ENCODE results near the gene LRMDA. TPM values are rescaled to one million over a fixed set of nuclear protein-coding genes. Genes with fewer than 3 reads are reported as not detected.

The LRMDA gene
- total RNA-seq, 4 donors from 2014 or later, result 12.0 to 15.9 (median 13.9) TPM

DNA sequence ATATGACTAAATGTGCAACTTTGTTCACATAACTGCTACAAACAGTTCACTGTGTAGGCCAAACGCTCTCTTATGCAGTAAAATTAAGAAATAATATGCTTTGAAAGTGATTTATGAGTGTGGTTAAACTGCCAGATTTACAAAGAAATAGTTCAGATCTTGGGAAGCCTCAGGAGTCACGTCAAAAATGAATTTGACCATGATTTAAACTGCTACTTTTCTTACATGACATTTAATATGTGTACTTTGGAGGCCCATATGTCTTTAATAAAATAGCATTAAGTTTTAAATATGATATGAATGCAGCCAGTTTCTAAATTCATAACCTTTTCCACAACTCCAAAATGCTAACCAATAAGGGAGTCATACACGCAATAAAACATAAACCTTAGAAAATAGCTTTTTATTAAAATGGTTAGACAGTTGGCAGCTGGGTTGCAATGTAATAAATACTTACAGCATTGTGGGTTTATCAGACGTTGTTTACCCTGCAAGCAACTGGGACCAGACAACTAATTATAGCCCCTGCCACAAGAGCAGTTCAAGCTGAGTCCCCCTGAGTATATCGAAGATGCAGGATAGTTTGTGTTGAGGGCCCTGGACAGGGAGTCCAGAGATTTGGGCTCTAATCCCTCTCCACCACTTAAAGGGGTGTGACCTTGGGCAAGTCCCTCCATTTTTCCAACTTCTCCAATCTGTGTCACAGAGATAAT, 640.4 kb downstream of the LRMDA start:
- DNase-seq (ENCODE audit: low spot score), result no peak

DNA sequence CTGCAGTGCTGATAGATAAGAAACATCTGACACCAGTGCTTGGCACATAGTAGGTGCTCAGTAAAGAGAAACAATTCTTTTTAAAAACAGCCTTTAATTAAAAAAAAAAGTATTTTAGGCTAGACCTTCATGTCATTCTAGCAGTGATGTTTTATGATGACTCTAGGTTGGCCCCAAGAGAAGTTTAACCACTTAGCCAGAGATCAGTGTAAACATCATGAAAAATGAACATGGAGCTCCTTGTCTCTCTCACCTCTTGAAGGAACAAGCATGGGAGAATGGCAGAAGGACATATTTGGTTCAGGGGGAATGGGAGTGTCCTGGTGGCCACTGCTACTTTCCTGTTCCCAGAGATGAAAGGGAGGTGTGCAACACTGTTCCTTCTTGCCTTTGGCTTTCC, 641.0 kb downstream of the LRMDA start:
- TF ChIP-seq, protein P1, sequence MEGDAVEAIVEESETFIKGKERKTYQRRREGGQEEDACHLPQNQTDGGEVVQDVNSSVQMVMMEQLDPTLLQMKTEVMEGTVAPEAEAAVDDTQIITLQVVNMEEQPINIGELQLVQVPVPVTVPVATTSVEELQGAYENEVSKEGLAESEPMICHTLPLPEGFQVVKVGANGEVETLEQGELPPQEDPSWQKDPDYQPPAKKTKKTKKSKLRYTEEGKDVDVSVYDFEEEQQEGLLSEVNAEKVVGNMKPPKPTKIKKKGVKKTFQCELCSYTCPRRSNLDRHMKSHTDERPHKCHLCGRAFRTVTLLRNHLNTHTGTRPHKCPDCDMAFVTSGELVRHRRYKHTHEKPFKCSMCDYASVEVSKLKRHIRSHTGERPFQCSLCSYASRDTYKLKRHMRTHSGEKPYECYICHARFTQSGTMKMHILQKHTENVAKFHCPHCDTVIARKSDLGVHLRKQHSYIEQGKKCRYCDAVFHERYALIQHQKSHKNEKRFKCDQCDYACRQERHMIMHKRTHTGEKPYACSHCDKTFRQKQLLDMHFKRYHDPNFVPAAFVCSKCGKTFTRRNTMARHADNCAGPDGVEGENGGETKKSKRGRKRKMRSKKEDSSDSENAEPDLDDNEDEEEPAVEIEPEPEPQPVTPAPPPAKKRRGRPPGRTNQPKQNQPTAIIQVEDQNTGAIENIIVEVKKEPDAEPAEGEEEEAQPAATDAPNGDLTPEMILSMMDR (IDR thresholded peaks at IDR 0.05), result no peak
- no peak for DNase-seq (ENCODE audit: low spot score)

More for the DNA sequence above, 640.4 kb downstream of the LRMDA start:
- ATAC-seq (ENCODE audit: low FRiP score), result no peak
- TF ChIP-seq, protein P1 (IDR thresholded peaks at IDR 0.05), result no peak

DNA sequence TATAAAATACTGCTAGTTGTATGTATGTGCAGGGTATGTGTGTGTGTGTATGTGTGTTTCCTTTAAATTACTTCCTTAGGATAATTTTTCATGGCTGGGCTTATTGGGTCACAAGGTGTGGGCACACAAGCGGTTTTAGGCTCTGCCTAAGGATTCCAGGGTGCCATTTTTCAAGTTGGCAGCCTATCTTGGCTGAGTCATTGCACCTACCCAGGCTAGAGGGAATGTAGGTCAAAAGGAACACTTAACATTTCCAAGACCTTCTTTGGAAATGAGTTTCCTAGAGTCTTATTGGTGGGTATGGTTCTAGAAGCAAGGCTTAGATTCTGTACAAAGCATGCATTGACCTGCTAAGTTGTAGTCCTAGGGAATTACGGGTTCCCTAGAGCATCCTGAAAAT, 642.1 kb downstream of the LRMDA start:
- TF ChIP-seq, protein P1 (IDR thresholded peaks at IDR 0.05), result no peak
- DNase-seq (ENCODE audit: low spot score) (no peak), ATAC-seq (ENCODE audit: low FRiP score) (no peak)

More for the DNA sequence above, 641.0 kb downstream of the LRMDA start:
- ATAC-seq (ENCODE audit: low FRiP score), result no peak

DNA sequence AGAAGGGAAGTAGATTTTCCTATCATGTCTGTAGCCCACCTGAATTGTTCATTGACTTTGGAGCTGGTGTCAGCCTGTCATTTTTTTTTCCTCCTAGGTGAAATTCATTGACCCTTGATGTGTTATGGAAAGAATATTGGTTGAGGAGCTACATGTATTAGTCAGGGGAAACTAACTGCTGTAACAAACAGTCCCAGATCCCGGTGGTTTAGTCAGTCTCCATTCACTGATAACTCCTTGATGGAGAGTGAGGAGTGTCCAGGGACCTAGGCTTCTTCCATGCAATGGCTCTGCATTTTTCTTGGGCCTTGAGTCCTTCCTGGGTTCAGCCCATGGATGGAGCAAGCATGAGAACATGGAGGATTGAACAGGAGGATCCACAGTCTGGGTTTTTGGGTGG, 643.2 kb downstream of the LRMDA start:
- TF ChIP-seq, protein P1 (IDR thresholded peaks at IDR 0.05), result no peak
- no peak for ATAC-seq (ENCODE audit: low FRiP score)

DNA sequence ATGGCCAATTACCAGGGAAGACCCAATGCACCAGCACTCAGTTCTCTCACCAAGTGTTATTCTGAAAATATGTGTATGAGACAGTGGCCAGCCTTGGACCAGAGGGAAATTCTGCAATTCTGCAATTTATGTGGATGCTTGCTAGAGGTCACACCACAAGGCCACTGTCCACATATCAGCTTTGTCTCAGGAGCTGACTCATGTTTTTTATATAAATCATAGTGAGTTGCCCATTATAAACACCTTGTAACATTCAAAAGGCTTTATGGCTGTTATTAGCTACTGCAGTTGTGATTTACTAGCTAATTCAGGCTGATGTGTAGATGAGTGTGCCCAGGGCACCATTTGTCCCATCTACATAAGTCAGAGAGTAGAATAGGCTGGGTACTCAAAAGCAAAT, 649.0 kb downstream of the LRMDA start:
- ATAC-seq (ENCODE audit: low FRiP score) (no peak), DNase-seq (ENCODE audit: low spot score) (no peak)
- TF ChIP-seq, protein P1 (IDR thresholded peaks at IDR 0.05), result no peak

More for the DNA sequence above, 643.2 kb downstream of the LRMDA start:
- DNase-seq (ENCODE audit: low spot score), result no peak

DNA sequence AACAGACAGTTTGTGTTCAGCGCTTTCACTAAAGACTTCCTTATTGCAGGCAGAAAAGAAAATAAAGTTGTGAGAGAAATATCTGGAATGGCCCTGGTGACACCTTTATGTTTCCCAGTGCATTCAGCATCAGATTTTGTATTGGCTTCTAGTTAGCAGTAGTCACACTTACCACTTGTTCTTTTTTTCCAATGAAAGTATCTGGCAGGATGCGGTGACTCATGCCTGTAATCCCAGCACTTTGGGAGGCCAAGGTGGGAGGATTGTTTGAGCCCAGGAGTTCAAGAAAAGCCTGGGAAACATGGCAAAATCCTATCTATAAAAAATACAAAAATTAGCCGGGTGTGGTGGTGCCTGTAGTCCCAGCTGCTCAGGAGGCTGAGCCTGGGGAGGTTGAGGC, 649.6 kb downstream of the LRMDA start:
- no peak for DNase-seq (ENCODE audit: low spot score)
- no peak for ATAC-seq (ENCODE audit: low FRiP score)
- TF ChIP-seq, protein P1 (IDR thresholded peaks at IDR 0.05), result no peak

DNA sequence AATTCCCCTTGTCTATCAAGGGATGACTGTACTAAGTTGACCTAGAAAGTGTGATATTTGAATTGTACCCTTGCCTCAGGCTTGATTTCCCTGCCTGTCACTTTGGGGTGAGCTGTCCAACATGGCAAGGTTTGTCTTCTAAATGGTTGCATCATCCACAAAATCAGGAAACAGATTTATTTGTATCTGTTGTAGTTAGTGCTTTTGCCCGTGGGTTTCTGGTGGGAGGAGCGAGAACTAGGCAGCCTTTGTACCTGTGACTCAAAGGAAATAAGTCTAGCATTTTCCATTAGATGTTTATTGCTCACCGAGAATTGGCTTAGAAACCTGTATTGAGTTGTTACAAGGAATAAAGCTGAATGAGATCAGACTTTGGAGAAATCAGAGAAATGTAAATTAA, 650.8 kb downstream of the LRMDA start:
- ATAC-seq (ENCODE audit: low FRiP score) (no peak), DNase-seq (ENCODE audit: low spot score) (no peak)
- TF ChIP-seq, protein P1 (IDR thresholded peaks at IDR 0.05), result no peak

Measured in omental fat pad (tissue), 4 donors.